HEK293 (cell line): Measurements from ENCODE around the gene TSC22D1.
"Not testable (repeated sequence)": the region's sequence is repeated elsewhere in the genome, so short reads cannot be mapped to it uniquely, and the experiment has no call there.

Experiments
- CTCF ChIA-PET: fragments of 350-600 bp; formaldehyde crosslinking; extraction: SDS; loops from one replicate; lab custom pipeline; 2021; ENCODE audit warnings: antibody characterized with exemption; lab: Yijun Ruan, JAX
- POLR2A ChIA-PET: fragments of 300-600 bp; formaldehyde crosslinking; extraction: SDS; loops from one replicate; lab custom pipeline; 2020; ENCODE audit warnings: antibody characterized with exemption, inconsistent platforms; lab: Yijun Ruan, JAX
- H3K27ac ChIP-seq: fragments of 200-500 bp; sonication (Bioruptor generic); 2 replicates; pipeline ENCODE4 v1.5.1; 2014; ENCODE audit warnings: low read depth, low read length, control low read depth, inconsistent platforms; ENCODE audit errors: extremely low read depth
- H3K36me3 ChIP-seq, 2 experiments: fragments of 200-500 bp in 1 of 2; sonication (Bioruptor generic) in 1 of 2; 1 replicate in 1 of 2; 2 replicates in 1 of 2; pipeline ENCODE4 v1.5.1; 2014 to 2017; ENCODE audit warnings: inconsistent platforms in 2 of 2, low read length in 2 of 2; ENCODE audit not compliant: control insufficient read depth in 2 of 2, insufficient read depth in 1 of 2
- H3K4me1 ChIP-seq: fragments of 200-500 bp; sonication (Bioruptor generic); 2 replicates; pipeline ENCODE4 v1.5.1; 2014; ENCODE audit warnings: mild to moderate bottlenecking, low read length, inconsistent platforms; ENCODE audit not compliant: control insufficient read depth, insufficient read depth
- H3K4me3 ChIP-seq: 2 replicates; pipeline ENCODE4 v1.5.1; 2011; ENCODE audit warnings: low read depth, mild to moderate bottlenecking, control low read depth, low read length, moderate library complexity
- H3K9me3 ChIP-seq: fragments of 200-500 bp; sonication (Bioruptor generic); 2 replicates; pipeline ENCODE4 v1.5.1; 2014; ENCODE audit warnings: low read depth, low read length, inconsistent platforms; ENCODE audit not compliant: control insufficient read depth, insufficient read depth
- BCL11A ChIP-seq: fragments of 450-650 bp; formaldehyde crosslinking; IDR thresholded peaks from 2 replicates; pipeline ENCODE4 v1.5.1; 2016; ENCODE audit warnings: low read depth, missing biosample characterization, missing genetic modification characterization
- GLIS2 ChIP-seq: fragments of 450-650 bp; formaldehyde crosslinking; IDR thresholded peaks from 2 replicates; pipeline ENCODE4 v1.5.1; 2016; ENCODE audit warnings: missing biosample characterization, missing genetic modification characterization
- PRDM1 ChIP-seq: fragments of 450-650 bp; formaldehyde crosslinking; IDR thresholded peaks from 2 replicates; pipeline ENCODE4; 2016; ENCODE audit warnings: missing biosample characterization, missing genetic modification characterization
- REPIN1 ChIP-seq: fragments of 450-650 bp; formaldehyde crosslinking; IDR thresholded peaks from 2 replicates; pipeline ENCODE4 v1.5.1; 2017; ENCODE audit warnings: missing biosample characterization, missing genetic modification characterization, low read depth
- ZBTB48 ChIP-seq: fragments of 450-650 bp; formaldehyde crosslinking; IDR thresholded peaks from 2 replicates; pipeline ENCODE4 v1.5.1; 2016; ENCODE audit warnings: missing biosample characterization, missing genetic modification characterization
- ZNF121 ChIP-seq: fragments of 450-650 bp; formaldehyde crosslinking; IDR thresholded peaks from 2 replicates; pipeline ENCODE4 v1.5.1; 2016; ENCODE audit warnings: missing biosample characterization, missing genetic modification characterization
- ZNF132 ChIP-seq: fragments of 450-650 bp; formaldehyde crosslinking; IDR thresholded peaks from 2 replicates; pipeline ENCODE4 v1.5.1; 2017; ENCODE audit warnings: missing biosample characterization, missing genetic modification characterization, borderline replicate concordance
- ZNF26 ChIP-seq: fragments of 450-650 bp; formaldehyde crosslinking; IDR thresholded peaks from 2 replicates; pipeline ENCODE4 v1.5.1; 2016; ENCODE audit warnings: missing biosample characterization, missing genetic modification characterization
- ZNF280C ChIP-seq: fragments of 450-650 bp; formaldehyde crosslinking; IDR thresholded peaks from 2 replicates; pipeline ENCODE4 v1.5.1; 2016; ENCODE audit warnings: missing biosample characterization, missing genetic modification characterization
- ZNF302 ChIP-seq: fragments of 450-650 bp; formaldehyde crosslinking; IDR thresholded peaks from 2 replicates; pipeline ENCODE4 v1.5.1; 2016; ENCODE audit warnings: missing biosample characterization, missing genetic modification characterization, low read depth
- ZNF362 ChIP-seq: fragments of 450-650 bp; formaldehyde crosslinking; IDR thresholded peaks from 2 replicates; pipeline ENCODE4 v1.5.1; 2016; ENCODE audit warnings: missing biosample characterization, missing genetic modification characterization
- ZNF398 ChIP-seq: fragments of 450-650 bp; formaldehyde crosslinking; IDR thresholded peaks from 2 replicates; pipeline ENCODE4 v1.5.1; 2017; ENCODE audit warnings: missing biosample characterization, missing genetic modification characterization
- ZNF488 ChIP-seq: fragments of 450-650 bp; formaldehyde crosslinking; IDR thresholded peaks from 2 replicates; pipeline ENCODE4 v1.5.1; 2016; ENCODE audit warnings: missing biosample characterization, missing genetic modification characterization
- ZNF610 ChIP-seq: fragments of 450-650 bp; formaldehyde crosslinking; IDR thresholded peaks from 2 replicates; pipeline ENCODE4 v1.5.1; 2016; ENCODE audit warnings: missing biosample characterization, missing genetic modification characterization, borderline replicate concordance
- ZNF621 ChIP-seq: fragments of 450-650 bp; formaldehyde crosslinking; IDR thresholded peaks from 2 replicates; pipeline ENCODE4 v1.5.1; 2017; ENCODE audit warnings: missing biosample characterization, missing genetic modification characterization
- ZNF623 ChIP-seq: fragments of 450-650 bp; formaldehyde crosslinking; IDR thresholded peaks from 2 replicates; pipeline ENCODE4 v1.5.1; 2016; ENCODE audit warnings: missing biosample characterization, missing genetic modification characterization
- ZNF639 ChIP-seq: fragments of 450-650 bp; formaldehyde crosslinking; IDR thresholded peaks from 2 replicates; pipeline ENCODE4 v1.5.1; 2016; ENCODE audit warnings: missing biosample characterization, missing genetic modification characterization
- ZNF660 ChIP-seq: fragments of 450-650 bp; IDR thresholded peaks from 2 replicates; pipeline ENCODE4 v1.5.1; 2018; ENCODE audit warnings: missing biosample characterization, mild to moderate bottlenecking, missing genetic modification characterization
- ZNF843 ChIP-seq: fragments of 450-650 bp; formaldehyde crosslinking; IDR thresholded peaks from 2 replicates; pipeline ENCODE4 v1.5.1; 2016; ENCODE audit warnings: missing biosample characterization, missing genetic modification characterization

Gene TSC22D1

GRCh38 chr13:44514278-44514677 is 61.9 kb downstream of the TSC22D1 start:
- Histone ChIP-seq H3K4me1 (0 out of 2 replicates have a peak, but pooled peaks cover under 1% of the 10 kb centered on the region), H3K9me3 (no peaks in the 10 kb centered on the region), H3K36me3 (no peaks in the 10 kb centered on the region; a peak in 2 of 3 replicates), H3K27ac (no peak overlapping the region), H3K4me3 (no peak overlapping the region)
- CTCF ChIA-PET = no interaction called here
- POLR2A ChIA-PET = no interaction called here
- TF ChIP-seq REPIN1 (tag by site-specific recombination) (no peak), ZNF26 (tag by site-specific recombination) (no peak), ZNF398 (no peak), ZNF639 (tag by site-specific recombination) (no peak), ZNF623 (tag by site-specific recombination) (no peak), ZNF621 (no peak), ZNF280C (no peak), ZNF132 (tag by site-specific recombination) (no peak), GLIS2 (tag by site-specific recombination) (no peak), ZNF302 (tag by site-specific recombination) (no peak), BCL11A (tag by site-specific recombination) (no peak), ZNF121 (tag by site-specific recombination) (no peak), ZNF610 (no peak), ZNF660 (tag by site-specific recombination) (no peak), ZNF843 (tag by site-specific recombination) (no peak), ZNF488 (no peak), ZBTB48 (tag by site-specific recombination) (no peak), PRDM1 (tag by site-specific recombination) (no peak)

GRCh38 chr13:44509853-44510252 is 66.3 kb downstream of the TSC22D1 start:
- H3K27ac ChIP-seq, POLR2A ChIA-PET, H3K4me1 ChIP-seq, H3K4me3 ChIP-seq, H3K36me3 ChIP-seq, H3K9me3 ChIP-seq: not testable (repeated sequence)
- TF ChIP-seq ZNF362 (tag by site-specific recombination) = peak; percentile 45; the same call in 1 of the 2 replicates
- CTCF ChIA-PET = interaction anchor here (0.5 kb wide), 1 partner anchor 464 kb away, joined by 3 read pairs; no protein-coding TSS in a partner anchor
